Parathyroid adenoma (tissue), 2 donors: Measurements from ENCODE around the gene ACAP1.

Experiments used
- H2AFZ ChIP-seq: fragments of 300-600 bp; sonication (generic); one replicate; pipeline ENCODE4 v1.7.0; 2017; ENCODE audit warnings: antibody characterized with exemption, mild to moderate bottlenecking
- H3K27ac ChIP-seq: fragments of 300-600 bp; sonication (generic); one replicate; pipeline ENCODE4 v1.7.0; 2017
- H3K27me3 ChIP-seq: fragments of 300-600 bp; sonication (generic); one replicate; pipeline ENCODE4 v1.7.0; 2017; ENCODE audit warnings: low read length; ENCODE audit not compliant: control insufficient read depth, insufficient read depth
- H3K36me3 ChIP-seq: fragments of 300-600 bp; sonication (generic); one replicate; pipeline ENCODE4 v1.7.0; 2017; ENCODE audit warnings: low read length; ENCODE audit not compliant: control insufficient read depth, insufficient read depth
- H3K4me1 ChIP-seq: fragments of 300-600 bp; sonication (generic); one replicate; pipeline ENCODE4 v1.7.0; 2017; ENCODE audit warnings: control low read depth
- H3K4me2 ChIP-seq: fragments of 300-600 bp; sonication (generic); one replicate; pipeline ENCODE4 v1.7.0; 2017; ENCODE audit warnings: low read length
- H3K4me3 ChIP-seq: fragments of 300-600 bp; sonication (generic); one replicate; pipeline ENCODE4 v1.7.0; 2017; ENCODE audit warnings: low read depth, low read length
- H3K79me2 ChIP-seq: fragments of 300-600 bp; sonication (generic); one replicate; pipeline ENCODE4 v1.7.0; 2017; ENCODE audit warnings: control low read depth
- H3K9ac ChIP-seq: fragments of 300-600 bp; sonication (generic); one replicate; pipeline ENCODE4 v1.7.0; 2017; ENCODE audit warnings: mild to moderate bottlenecking
- H3K9me3 ChIP-seq: fragments of 300-600 bp; sonication (generic); one replicate; pipeline ENCODE4 v1.7.0; 2017; ENCODE audit warnings: low read length; ENCODE audit not compliant: control insufficient read depth
- CTCF ChIP-seq: fragments of 300-600 bp; sonication (generic); IDR thresholded peaks from one replicate; pipeline ENCODE4 v1.7.0; 2017; ENCODE audit warnings: antibody characterized with exemption, mild to moderate bottlenecking
- donor health status: primary hyperparathyroidism.

Gene ACAP1

GRCh38 chr17:7294614-7295153, 41.6 kb upstream of the ACAP1 start, which contains the start of gene YBX2:
TSS of gene YBX2 (minus strand) at chr17:7294639. CDS start at chr17:7294500, 139 bp downstream.
- Histone ChIP-seq H3K27ac (no peak within 1 kb of the TSS), H3K4me3 (peak within 1 kb of the TSS; percentile 30), H3K9me3 (no peaks in the 10 kb centered on the region), H3K4me1 (peaks cover 13% of the 10 kb centered on the region), H3K79me2 (no peaks in the 10 kb centered on the region), H3K36me3 (no peaks in the 10 kb centered on the region), H3K27me3 (no peaks in the 10 kb centered on the region), H2AFZ (peak within 1 kb of the TSS; percentile 65), H3K9ac (no peak within 1 kb of the TSS), H3K4me2 (peak within 1 kb of the TSS; percentile 63)
- no peak for TF ChIP-seq CTCF

GRCh38 chr17:7295230-7296180, 40.8 kb upstream of the ACAP1 start:
- no peak overlapping the region for H3K9ac ChIP-seq
- no peak overlapping the region for H2AFZ ChIP-seq
- no peak for TF ChIP-seq CTCF
- H3K9me3 ChIP-seq: no peaks in the 10 kb centered on the region
- H3K36me3 ChIP-seq: no peaks in the 10 kb centered on the region
- no peaks in the 10 kb centered on the region for H3K27me3 ChIP-seq
- H3K4me3 ChIP-seq: peak overlapping the region; percentile 30
- H3K79me2 ChIP-seq: no peaks in the 10 kb centered on the region
- peaks cover 13% of the 10 kb centered on the region for H3K4me1 ChIP-seq
- H3K27ac ChIP-seq: peak overlapping the region; percentile 1
- H3K4me2 ChIP-seq: peak overlapping the region; percentile 65

- peak overlapping the region; percentile 65 for H3K4me2 ChIP-seq
- peak; percentile 99 for TF ChIP-seq CTCF
- peak overlapping the region; percentile 48 for H2AFZ ChIP-seq
- no peaks in the 10 kb centered on the region for H3K36me3 ChIP-seq
- no peaks in the 10 kb centered on the region for H3K9me3 ChIP-seq
- H3K27ac ChIP-seq: peak overlapping the region; percentile 1
- H3K79me2 ChIP-seq: no peaks in the 10 kb centered on the region
- H3K4me3 ChIP-seq: peak overlapping the region; percentile 6
- H3K4me1 ChIP-seq: peaks cover 13% of the 10 kb centered on the region
- no peaks in the 10 kb centered on the region for H3K27me3 ChIP-seq
- H3K9ac ChIP-seq: no peak overlapping the region
These were observed 40.0 kb upstream of the ACAP1 start for GRCh38 chr17:7296189-7296861.

- no peak overlapping the region for H3K4me2 ChIP-seq
- H3K36me3 ChIP-seq: no peaks in the 10 kb centered on the region
- no peak overlapping the region for H3K4me3 ChIP-seq
- H3K4me1 ChIP-seq: peaks cover 6% of the 10 kb centered on the region
- no peaks in the 10 kb centered on the region for H3K27me3 ChIP-seq
- H3K27ac ChIP-seq: no peak overlapping the region
- H2AFZ ChIP-seq: no peak overlapping the region
- H3K79me2 ChIP-seq: peaks cover 5% of the 10 kb centered on the region
- H3K9me3 ChIP-seq: no peaks in the 10 kb centered on the region
- TF ChIP-seq CTCF: no peak
- no peak overlapping the region for H3K9ac ChIP-seq
These were observed 32.1 kb upstream of the ACAP1 start for GRCh38 chr17:7304179-7304578.
